Hepatocyte (in vitro differentiated cells): Measurements from ENCODE around the gene PRDM5. TPM values are rescaled to one million over a fixed set of nuclear protein-coding genes. Genes with fewer than 3 reads are reported as not detected.
"Not testable (repeated sequence)": the region's sequence is repeated elsewhere in the genome, so short reads cannot be mapped to it uniquely, and the experiment has no call there.

Experiments
- DNase-seq: peaks from one replicate; pipeline ENCODE4 v3.0.0-alpha.2; 2016; ENCODE audit warnings: low spot score
- H2AFZ ChIP-seq: fragments of 200-600 bp; sonication (generic); 2 replicates; pipeline ENCODE4 v1.6.0; 2016; ENCODE audit warnings: antibody characterized with exemption, mild to moderate bottlenecking
- H3K27ac ChIP-seq: fragments of 200-600 bp; sonication (generic); 2 replicates; pipeline ENCODE4 v1.5.1; 2016; ENCODE audit warnings: mild to moderate bottlenecking
- H3K27me3 ChIP-seq: fragments of 200-600 bp; sonication (generic); 2 replicates; pipeline ENCODE4 v1.6.1; 2016
- H3K36me3 ChIP-seq: fragments of 200-600 bp; sonication (generic); replicated peaks from 2 replicates; pipeline ENCODE4 v1.5.1; 2016; ENCODE audit warnings: low read depth; ENCODE audit not compliant: insufficient read depth
- H3K4me1 ChIP-seq: fragments of 200-600 bp; sonication (generic); 2 replicates; pipeline ENCODE4 v1.5.1; 2016; ENCODE audit warnings: mild to moderate bottlenecking, moderate library complexity; ENCODE audit not compliant: insufficient read depth
- H3K4me2 ChIP-seq: fragments of 200-600 bp; sonication (generic); 2 replicates; pipeline ENCODE4 v1.6.0; 2016
- H3K4me3 ChIP-seq: fragments of 200-600 bp; sonication (generic); 2 replicates; pipeline ENCODE4 v1.5.1; 2016; ENCODE audit warnings: mild to moderate bottlenecking
- H3K79me2 ChIP-seq: fragments of 200-600 bp; sonication (generic); 2 replicates; pipeline ENCODE4 v1.6.0; 2017; ENCODE audit warnings: mild to moderate bottlenecking
- H3K9me2 ChIP-seq: fragments of 200-600 bp; sonication (generic); replicated peaks from 2 replicates; pipeline ENCODE4 v1.6.0; 2017; ENCODE audit warnings: mild to moderate bottlenecking; ENCODE audit not compliant: insufficient read depth
- H3K9me3 ChIP-seq: fragments of 200-600 bp; sonication (generic); 2 replicates; pipeline ENCODE4 v1.5.1; 2016; ENCODE audit warnings: low read depth, mild to moderate bottlenecking
- H4K20me1 ChIP-seq: fragments of 200-600 bp; sonication (generic); 2 replicates; pipeline ENCODE4 v1.6.0; 2016; ENCODE audit warnings: mild to moderate bottlenecking; ENCODE audit not compliant: insufficient read depth, poor library complexity, severe bottlenecking
- EZH2 ChIP-seq: fragments of 200-600 bp; sonication (generic); IDR thresholded peaks from 2 replicates; pipeline ENCODE4 v1.6.1; 2016; ENCODE audit warnings: antibody characterized with exemption, mild to moderate bottlenecking, borderline replicate concordance
- EZH2phosphoT487 ChIP-seq: fragments of 200-600 bp; sonication (generic); IDR thresholded peaks from one replicate; pipeline ENCODE4 v1.6.1; 2018; ENCODE audit warnings: antibody characterized with exemption, mild to moderate bottlenecking, low read depth, moderate library complexity; ENCODE audit not compliant: unreplicated experiment, severe bottlenecking
- WGBS: methylation state at CpG from one replicate; pipeline ENCODE4 v1.1.6; 2016; ENCODE audit warnings: low lambda C conversion rate; ENCODE audit errors: missing lambda C conversion rate; 5-methylcytosine and 5-hydroxymethylcytosine counted together
- polyA plus RNA-seq: library from polyadenylated mRNA; unstranded; fragments of >200 nt; fragmentation: Nextera tagmentation; extraction: Ambion mirVana; gene quantifications from 2 replicates; pipeline ENCODE4 v1.2.1, GENCODE V29; 2016
- total RNA-seq: library from RNA; depleted of rRNA; stranded (reverse); fragments of >200 nt; gene quantifications from 2 replicates; pipeline ENCODE4 v1.2.3, GENCODE V29; 2014
- TF ChIP-seq, protein P1 (sequence below): fragments of 200-600 bp; sonication (generic); IDR thresholded peaks from 2 replicates; pipeline ENCODE4 v1.5.1; 2016; ENCODE audit warnings: antibody characterized with exemption, mild to moderate bottlenecking; ENCODE audit not compliant: poor library complexity

PRDM5 gene
- total and polyA plus RNA-seq, 2 experiments from 2014 or later: 4.2 to 21.2 TPM

DNA sequence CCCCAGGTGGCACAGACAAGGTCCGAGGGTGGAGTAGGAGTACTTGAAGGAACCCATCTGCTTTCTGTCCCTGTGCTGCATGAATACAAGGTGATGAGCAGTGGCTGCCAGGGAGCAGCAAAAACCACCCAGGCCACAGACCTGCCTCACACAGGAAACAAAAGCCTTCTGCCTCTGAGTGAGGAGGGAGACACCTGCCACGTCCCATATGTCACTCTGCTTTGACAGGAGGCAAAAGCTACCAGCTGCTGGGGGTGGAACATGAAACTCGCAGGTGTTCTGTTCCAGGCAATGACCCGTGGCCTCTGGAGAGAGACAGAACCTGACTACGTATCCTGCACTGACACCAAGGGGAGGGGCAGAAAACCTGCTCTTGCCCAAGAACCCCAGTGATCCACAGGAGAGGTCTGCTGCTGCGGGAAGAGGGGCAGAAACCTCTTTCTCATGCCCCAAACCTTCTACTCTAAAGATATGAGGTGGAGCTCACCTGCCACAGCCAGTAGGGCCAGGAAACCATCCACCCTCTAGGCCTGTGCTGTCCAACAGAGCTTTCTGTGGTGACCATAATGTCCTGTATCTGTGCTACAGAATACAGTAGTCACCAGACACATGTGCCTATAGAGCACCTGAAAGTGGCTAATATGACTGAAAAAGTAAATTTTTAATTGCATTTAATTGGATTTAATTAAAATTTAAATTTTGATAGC, 172.9 kb downstream of the PRDM5 start:
- Histone ChIP-seq H3K4me1 (no peaks in the 10 kb centered on the region), H4K20me1 (no peaks in the 10 kb centered on the region), H3K4me2 (no peak overlapping the region), H3K36me3 (no peaks in the 10 kb centered on the region), H3K27me3 (no peaks in the 10 kb centered on the region), H3K9me2 (no peaks in the 10 kb centered on the region), H3K9me3 (no peaks in the 10 kb centered on the region), H2AFZ (no peak overlapping the region), H3K27ac (no peak overlapping the region), H3K4me3 (no peak overlapping the region), H3K79me2 (no peaks in the 10 kb centered on the region)
- no peak for TF ChIP-seq EZH2phosphoT487
- DNase-seq: no peak
- WGBS: 87% methylated on average over 6 of the region's 6 CpGs

GRCh38 chr4:120741636-120742035, 180.9 kb downstream of the PRDM5 start:
- not testable (repeated sequence) for H3K9me2 ChIP-seq, H4K20me1 ChIP-seq, H3K9me3 ChIP-seq, H3K79me2 ChIP-seq, H3K27me3 ChIP-seq, H3K4me3 ChIP-seq, H2AFZ ChIP-seq, H3K27ac ChIP-seq, H3K36me3 ChIP-seq, H3K4me1 ChIP-seq, DNase-seq, H3K4me2 ChIP-seq
- 76% methylated on average over 9 of the region's 9 CpGs for WGBS

DNA sequence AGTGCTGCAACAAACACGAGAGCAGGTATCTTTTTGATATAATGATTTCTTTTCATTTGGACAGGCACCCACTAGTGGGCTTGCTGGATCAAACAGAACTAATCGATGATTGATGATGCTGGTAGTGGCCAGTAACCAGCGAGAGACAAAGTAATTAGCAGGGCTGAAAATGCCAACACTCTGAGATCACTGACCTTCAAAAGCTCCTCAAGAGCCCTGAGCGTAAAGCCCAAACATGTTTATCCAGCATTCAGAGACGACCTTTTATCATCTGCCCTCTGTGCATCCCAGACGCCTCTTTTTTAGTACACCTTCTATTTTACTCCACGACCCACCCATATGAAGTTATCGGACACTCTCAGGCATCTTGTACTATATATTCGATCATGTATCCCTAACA, 186.2 kb downstream of the PRDM5 start:
- H3K4me3 ChIP-seq: no peak overlapping the region
- H3K36me3 ChIP-seq: no peaks in the 10 kb centered on the region
- no peaks in the 10 kb centered on the region for H4K20me1 ChIP-seq
- no peak overlapping the region for H3K27ac ChIP-seq
- H3K4me1 ChIP-seq: no peaks in the 10 kb centered on the region
- H3K79me2 ChIP-seq: no peaks in the 10 kb centered on the region
- H2AFZ ChIP-seq: no peak overlapping the region
- no peak for DNase-seq
- 81% methylated on average over 9 of the region's 9 CpGs for WGBS
- TF ChIP-seq EZH2 (no peak), EZH2phosphoT487 (no peak)
- TF ChIP-seq, protein P1, sequence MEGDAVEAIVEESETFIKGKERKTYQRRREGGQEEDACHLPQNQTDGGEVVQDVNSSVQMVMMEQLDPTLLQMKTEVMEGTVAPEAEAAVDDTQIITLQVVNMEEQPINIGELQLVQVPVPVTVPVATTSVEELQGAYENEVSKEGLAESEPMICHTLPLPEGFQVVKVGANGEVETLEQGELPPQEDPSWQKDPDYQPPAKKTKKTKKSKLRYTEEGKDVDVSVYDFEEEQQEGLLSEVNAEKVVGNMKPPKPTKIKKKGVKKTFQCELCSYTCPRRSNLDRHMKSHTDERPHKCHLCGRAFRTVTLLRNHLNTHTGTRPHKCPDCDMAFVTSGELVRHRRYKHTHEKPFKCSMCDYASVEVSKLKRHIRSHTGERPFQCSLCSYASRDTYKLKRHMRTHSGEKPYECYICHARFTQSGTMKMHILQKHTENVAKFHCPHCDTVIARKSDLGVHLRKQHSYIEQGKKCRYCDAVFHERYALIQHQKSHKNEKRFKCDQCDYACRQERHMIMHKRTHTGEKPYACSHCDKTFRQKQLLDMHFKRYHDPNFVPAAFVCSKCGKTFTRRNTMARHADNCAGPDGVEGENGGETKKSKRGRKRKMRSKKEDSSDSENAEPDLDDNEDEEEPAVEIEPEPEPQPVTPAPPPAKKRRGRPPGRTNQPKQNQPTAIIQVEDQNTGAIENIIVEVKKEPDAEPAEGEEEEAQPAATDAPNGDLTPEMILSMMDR: no peak
- H3K9me3 ChIP-seq: no peaks in the 10 kb centered on the region
- H3K9me2 ChIP-seq: no peaks in the 10 kb centered on the region
- no peaks in the 10 kb centered on the region for H3K27me3 ChIP-seq
- no peak overlapping the region for H3K4me2 ChIP-seq

- 91% methylated on average over 4 of the region's 4 CpGs for WGBS
- Histone ChIP-seq H3K36me3 (no peaks in the 10 kb centered on the region), H2AFZ (no peak overlapping the region)
These were observed 188.6 kb downstream of the PRDM5 start for GRCh38 chr4:120733968-120734367.

More at GRCh38 chr4:120733968-120734367, 188.6 kb downstream of the PRDM5 start:
- no peaks in the 10 kb centered on the region for H4K20me1 ChIP-seq
- H3K4me1 ChIP-seq: no peaks in the 10 kb centered on the region
- DNase-seq: no peak
- no peaks in the 10 kb centered on the region for H3K9me3 ChIP-seq
- no peaks in the 10 kb centered on the region for H3K9me2 ChIP-seq
- TF ChIP-seq, protein P1: no peak
- no peak for TF ChIP-seq EZH2phosphoT487
- H3K4me2 ChIP-seq: no peak overlapping the region
- no peak overlapping the region for H3K4me3 ChIP-seq
- no peaks in the 10 kb centered on the region for H3K27me3 ChIP-seq
- H3K27ac ChIP-seq: no peak overlapping the region
- H3K79me2 ChIP-seq: no peaks in the 10 kb centered on the region
